GM12872 (cell line): ENCODE results near the gene IL1R2.

Experiments
- CTCF ChIP-seq: IDR thresholded peaks from 3 replicates; pipeline ENCODE4 v1.5.1; 2011; ENCODE audit warnings: low read depth, mild to moderate bottlenecking, low read length, moderate library complexity; ENCODE audit not compliant: insufficient read depth

The IL1R2 gene

GRCh38 chr2:101985101-101985792 lies 6.5 kb upstream of the IL1R2 start:
- no peak for TF ChIP-seq CTCF

GRCh38 chr2:101985793-101986164 lies 6.0 kb upstream of the IL1R2 start:
- TF ChIP-seq CTCF: no peak

GRCh38 chr2:101986376-101986775 lies 5.4 kb upstream of the IL1R2 start:
- no peak for TF ChIP-seq CTCF

- no peak for TF ChIP-seq CTCF
These were observed 4.7 kb upstream of the IL1R2 start for GRCh38 chr2:101986804-101987740.

GRCh38 chr2:101987832-101988231 lies 3.9 kb upstream of the IL1R2 start:
- no peak for TF ChIP-seq CTCF

GRCh38 chr2:101988541-101988940 lies 3.2 kb upstream of the IL1R2 start:
- no peak for TF ChIP-seq CTCF

- TF ChIP-seq CTCF: no peak
These were observed 1.9 kb upstream of the IL1R2 start for GRCh38 chr2:101989740-101990460.
